ENCODE data around the gene IKZF1. TPM values are rescaled to one million over a fixed set of nuclear protein-coding genes. Genes with fewer than 3 reads are reported as not detected.

Gene IKZF1
- total RNA-seq, 8 experiments from 2014 or later, result 0.09 to 1.5 (median 0.43) TPM; not detected in 1

DNA sequence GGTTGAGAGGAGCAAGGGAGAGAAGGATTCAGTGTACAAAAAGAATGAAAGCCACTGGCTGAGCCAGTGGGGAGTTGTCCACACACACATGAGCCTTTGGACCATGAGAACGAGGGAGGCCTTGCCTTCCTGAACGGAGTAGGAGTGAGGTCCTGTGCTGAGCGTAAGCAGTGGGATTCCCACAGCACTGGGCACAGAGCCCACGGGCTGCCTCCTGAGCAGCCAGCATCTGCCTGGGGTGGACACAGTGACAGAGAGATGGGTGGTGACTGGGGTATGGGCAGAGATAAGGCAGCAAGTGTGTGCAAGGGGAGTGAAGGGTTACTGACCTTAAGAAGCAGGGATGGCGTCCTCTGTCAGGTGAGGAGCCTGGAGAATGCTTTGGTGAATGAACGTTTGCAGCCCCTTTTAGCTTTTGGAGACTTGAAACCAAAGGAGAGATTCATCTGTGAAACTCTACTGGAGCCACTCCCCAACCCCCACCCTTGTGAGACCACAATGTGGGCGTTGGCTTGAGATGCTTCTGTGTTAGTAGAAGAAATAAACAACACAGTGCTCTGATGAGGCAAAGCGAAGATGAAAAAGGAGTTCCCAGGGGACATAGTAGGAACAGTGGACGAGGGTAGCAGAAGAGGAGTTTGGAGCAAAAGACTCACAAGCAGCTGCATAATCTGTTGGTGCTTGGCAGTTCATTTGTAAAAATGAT is 89.2 kb downstream of the IKZF1 start:
- ATAC-seq (replicated peaks in 6 of 8), result peak in 1 of 8 experiments; percentile 66
- Histone ChIP-seq H3K4me3 (no peak overlapping the region), H3K27ac (no peak overlapping the region), H3K4me1 (replicated peaks in 1 of 2) (no peaks in the 10 kb centered on the region)
- 0 to 89% (median 51%) methylated on average over 1 to 9 of the region's 9 CpGs; no CpG with 5 or more reads in 2 of the 10 experiments for WGBS, 10 experiments
- in situ Hi-C loops (cut with MboI; ENCODE audit: low pct_unique_long_range_greater_than_20kb in 2 of 9, low sequenced_read_pairs in 9 of 9, unreplicated experiment in 9 of 9), result no loop called here

- in situ Hi-C loops (cut with MboI; ENCODE audit: low pct_unique_long_range_greater_than_20kb in 2 of 9, low sequenced_read_pairs in 9 of 9, unreplicated experiment in 9 of 9), result no loop called here
- WGBS, 10 experiments, result 83% methylated on average over 1 of the region's 1 CpG; no CpG with 5 or more reads in 8 of the 10 experiments
- Histone ChIP-seq H3K4me1 (replicated peaks in 1 of 2) (no peaks in the 10 kb centered on the region), H3K27ac (no peak overlapping the region), H3K4me3 (no peak overlapping the region)
- no peak for ATAC-seq (replicated peaks in 6 of 8)
These were observed 89.8 kb downstream of the IKZF1 start for GRCh38 chr7:50394315-50394714.

- in situ Hi-C loops (cut with MboI; ENCODE audit: low pct_unique_long_range_greater_than_20kb in 2 of 9, low sequenced_read_pairs in 9 of 9, unreplicated experiment in 9 of 9), result no loop called here
- WGBS, 10 experiments, result 0 to 100% (median 83%) methylated on average over 1 to 2 of the region's 2 CpGs; no CpG with 5 or more reads in 3 of the 10 experiments
- H3K4me1 ChIP-seq (replicated peaks in 1 of 2), result no peaks in the 10 kb centered on the region
- H3K27ac ChIP-seq, result no peak overlapping the region
- no peak overlapping the region for H3K4me3 ChIP-seq
- ATAC-seq (replicated peaks in 6 of 8), result no peak
These were observed 92.3 kb downstream of the IKZF1 start for GRCh38 chr7:50396856-50397255.

- in situ Hi-C loops (cut with MboI; ENCODE audit: low pct_unique_long_range_greater_than_20kb in 2 of 9, low sequenced_read_pairs in 9 of 9, unreplicated experiment in 9 of 9), result no loop called here
- ATAC-seq (replicated peaks in 6 of 8), result no peak
- Histone ChIP-seq H3K4me3 (no peak overlapping the region), H3K4me1 (replicated peaks in 1 of 2) (no peaks in the 10 kb centered on the region), H3K27ac (no peak overlapping the region)
- WGBS, 10 experiments, result 0 to 100% (median 84%) methylated on average over 1 to 2 of the region's 2 CpGs; no CpG with 5 or more reads in 4 of the 10 experiments
These were observed 92.9 kb downstream of the IKZF1 start for GRCh38 chr7:50397320-50397970.

DNA sequence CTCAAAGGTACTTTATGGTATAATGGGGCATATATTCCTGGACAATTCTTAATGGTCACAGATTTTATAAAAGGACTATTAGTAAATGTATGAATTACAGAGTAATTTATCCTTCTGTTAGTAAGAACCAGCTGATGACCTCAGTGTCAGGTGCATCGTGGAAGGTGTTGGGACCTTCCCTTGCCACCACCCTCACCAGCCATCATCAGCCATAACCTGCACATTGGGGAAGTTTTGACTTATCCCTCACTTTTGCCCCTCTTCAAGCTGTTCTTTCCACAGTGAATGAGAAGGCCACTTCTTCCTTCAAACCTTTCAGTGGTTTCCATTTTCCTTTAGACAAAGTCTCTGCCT is 93.4 kb downstream of the IKZF1 start:
- Histone ChIP-seq H3K27ac (no peak overlapping the region), H3K4me1 (replicated peaks in 1 of 2) (no peaks in the 10 kb centered on the region), H3K4me3 (no peak overlapping the region)
- WGBS, 10 experiments, result 0 to 80% (median 67%) methylated on average over 1 of the region's 1 CpG; no CpG with 5 or more reads in 7 of the 10 experiments
- in situ Hi-C loops (cut with MboI; ENCODE audit: low pct_unique_long_range_greater_than_20kb in 2 of 9, low sequenced_read_pairs in 9 of 9, unreplicated experiment in 9 of 9), result no loop called here
- no peak for ATAC-seq (replicated peaks in 6 of 8)

DNA sequence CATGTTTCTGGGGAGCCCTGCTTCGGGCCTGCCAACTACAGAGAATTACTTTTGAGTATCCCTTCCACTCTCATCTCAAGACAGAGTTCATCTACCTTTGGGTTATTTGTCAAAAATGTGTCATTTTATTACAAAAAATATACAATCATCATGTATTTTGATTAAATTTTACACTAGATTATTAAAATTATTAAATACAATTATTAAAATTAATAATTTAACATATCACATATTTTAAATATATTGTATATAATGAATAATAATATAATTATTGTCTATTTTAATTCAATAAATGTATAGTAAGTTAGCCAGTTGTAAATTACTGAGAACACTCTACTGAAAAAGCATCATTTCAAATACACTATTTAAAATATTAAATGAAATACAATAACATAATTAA is 94.7 kb downstream of the IKZF1 start:
- in situ Hi-C loops (cut with MboI; ENCODE audit: low pct_unique_long_range_greater_than_20kb in 2 of 9, low sequenced_read_pairs in 9 of 9, unreplicated experiment in 9 of 9), result no loop called here
- no peaks in the 10 kb centered on the region for H3K4me1 ChIP-seq (replicated peaks in 1 of 2)
- H3K4me3 ChIP-seq, result no peak overlapping the region
- no peak for ATAC-seq (replicated peaks in 6 of 8)
- WGBS, 10 experiments, result 0 to 100% (median 62%) methylated on average over 1 of the region's 1 CpG; no CpG with 5 or more reads in 4 of the 10 experiments
- H3K27ac ChIP-seq, result no peak overlapping the region

DNA sequence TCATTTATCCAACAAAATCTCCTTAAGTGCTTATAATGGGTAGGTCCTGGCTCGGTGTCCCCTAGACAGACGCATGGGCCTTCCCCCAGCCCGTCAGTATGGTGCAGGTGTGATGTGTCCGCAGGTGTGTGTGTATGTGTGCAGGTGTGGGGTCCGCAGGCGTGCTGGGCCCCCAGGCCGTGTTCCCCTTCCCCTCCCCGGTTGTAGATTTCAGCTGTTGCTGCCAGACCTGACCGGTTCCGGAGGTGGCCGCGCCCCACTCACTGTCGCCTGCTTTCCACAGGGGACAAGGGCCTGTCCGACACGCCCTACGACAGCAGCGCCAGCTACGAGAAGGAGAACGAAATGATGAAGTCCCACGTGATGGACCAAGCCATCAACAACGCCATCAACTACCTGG is 95.1 kb downstream of the IKZF1 start:
- no peak for ATAC-seq (replicated peaks in 6 of 8)
- 34 to 60% methylated on average over 1 to 5 of the region's 21 CpGs; no CpG with 5 or more reads in 8 of the 10 experiments for WGBS, 10 experiments
- no peak overlapping the region for H3K4me3 ChIP-seq
- no peaks in the 10 kb centered on the region for H3K4me1 ChIP-seq (replicated peaks in 1 of 2)
- in situ Hi-C loops (cut with MboI; ENCODE audit: low pct_unique_long_range_greater_than_20kb in 2 of 9, low sequenced_read_pairs in 9 of 9, unreplicated experiment in 9 of 9), result loop anchor here in 3 of 9 experiments (25.0 kb wide), 2 partner anchors 187 to 237 kb away; no protein-coding TSS in a partner anchor
- H3K27ac ChIP-seq, result no peak overlapping the region

- WGBS, 10 experiments, result 0 to 100% (median 95%) methylated on average over 3 to 17 of the region's 41 CpGs; no CpG with 5 or more reads in 4 of the 10 experiments
- Histone ChIP-seq H3K4me3 (no peak overlapping the region), H3K27ac (no peak overlapping the region), H3K4me1 (replicated peaks in 1 of 2) (no peaks in the 10 kb centered on the region)
- ATAC-seq (replicated peaks in 6 of 8), result no peak
- in situ Hi-C loops (cut with MboI; ENCODE audit: low pct_unique_long_range_greater_than_20kb in 2 of 9, low sequenced_read_pairs in 9 of 9, unreplicated experiment in 9 of 9), result loop anchor here in 3 of 9 experiments (25.0 kb wide), 2 partner anchors 188 to 238 kb away; no protein-coding TSS in a partner anchor
These were observed 95.6 kb downstream of the IKZF1 start for GRCh38 chr7:50400114-50400513.

DNA sequence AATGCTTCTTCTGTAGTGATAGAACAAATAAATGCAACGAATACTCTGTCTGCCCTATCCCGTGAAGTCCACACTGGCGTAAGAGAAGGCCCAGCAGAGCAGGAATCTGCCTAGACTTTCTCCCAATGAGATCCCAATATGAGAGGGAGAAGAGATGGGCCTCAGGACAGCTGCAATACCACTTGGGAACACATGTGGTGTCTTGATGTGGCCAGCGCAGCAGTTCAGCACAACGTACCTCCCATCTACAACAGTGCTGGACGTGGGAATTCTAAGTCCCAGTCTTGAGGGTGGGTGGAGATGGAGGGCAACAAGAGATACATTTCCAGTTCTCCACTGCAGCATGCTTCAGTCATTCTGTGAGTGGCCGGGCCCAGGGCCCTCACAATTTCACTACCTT is 99.9 kb downstream of the IKZF1 start:
- ATAC-seq (replicated peaks in 6 of 8), result peak in 1 of 8 experiments; percentile 55
- WGBS, 10 experiments, result 48 to 100% (median 77%) methylated on average over 2 to 7 of the region's 7 CpGs; no CpG with 5 or more reads in 3 of the 10 experiments
- in situ Hi-C loops (cut with MboI; ENCODE audit: low pct_unique_long_range_greater_than_20kb in 2 of 9, low sequenced_read_pairs in 9 of 9, unreplicated experiment in 9 of 9), result loop anchor here in 3 of 9 experiments (25.0 kb wide), 2 partner anchors 192 to 242 kb away; no protein-coding TSS in a partner anchor
- Histone ChIP-seq H3K27ac (no peak overlapping the region), H3K4me1 (replicated peaks in 1 of 2) (no peaks in the 10 kb centered on the region), H3K4me3 (no peak overlapping the region)

DNA sequence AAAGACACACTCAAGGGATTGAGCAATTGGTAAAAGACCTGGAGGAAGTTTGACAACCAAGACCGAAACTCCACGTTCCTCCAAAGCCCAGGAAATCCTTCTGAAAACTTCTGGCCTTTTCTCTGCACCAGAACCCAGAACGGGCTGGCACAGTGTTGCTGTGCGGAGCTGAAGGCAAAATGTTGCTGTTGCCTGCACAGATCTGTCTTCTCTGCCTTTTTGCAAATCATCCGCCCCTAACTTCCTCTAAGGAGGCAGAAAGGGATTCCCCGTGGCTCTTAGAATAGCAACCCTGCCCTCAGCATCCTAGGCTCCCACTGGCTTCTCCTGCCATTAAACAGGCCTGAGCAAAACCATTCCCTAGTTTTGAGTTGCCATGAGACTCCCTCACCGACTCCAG is 100.7 kb downstream of the IKZF1 start:
- no peaks in the 10 kb centered on the region for H3K4me1 ChIP-seq (replicated peaks in 1 of 2)

GRCh38 chr7:50406935-50407334 is 102.4 kb downstream of the IKZF1 start:
- no peak for ATAC-seq (replicated peaks in 6 of 8)
- Histone ChIP-seq H3K27ac (no peak overlapping the region), H3K4me1 (replicated peaks in 1 of 2) (no peaks in the 10 kb centered on the region), H3K4me3 (no peak overlapping the region)
- in situ Hi-C loops (cut with MboI; ENCODE audit: low pct_unique_long_range_greater_than_20kb in 2 of 9, low sequenced_read_pairs in 9 of 9, unreplicated experiment in 9 of 9), result loop anchor here in 3 of 9 experiments (25.0 kb wide), 2 partner anchors 195 to 245 kb away; no protein-coding TSS in a partner anchor
- 8 to 100% (median 72%) methylated on average over 1 to 4 of the region's 5 CpGs; no CpG with 5 or more reads in 3 of the 10 experiments for WGBS, 10 experiments

More for the DNA sequence above, 100.7 kb downstream of the IKZF1 start:
- in situ Hi-C loops (cut with MboI; ENCODE audit: low pct_unique_long_range_greater_than_20kb in 2 of 9, low sequenced_read_pairs in 9 of 9, unreplicated experiment in 9 of 9), result loop anchor here in 3 of 9 experiments (25.0 kb wide), 2 partner anchors 193 to 243 kb away; no protein-coding TSS in a partner anchor
- WGBS, 10 experiments, result 14 to 100% (median 71%) methylated on average over 1 to 6 of the region's 7 CpGs; no CpG with 5 or more reads in 2 of the 10 experiments
- no peak overlapping the region for H3K4me3 ChIP-seq
- H3K27ac ChIP-seq, result no peak overlapping the region
- ATAC-seq (replicated peaks in 6 of 8), result no peak

GRCh38 chr7:50409856-50410745 is 105.6 kb downstream of the IKZF1 start:
- ATAC-seq (replicated peaks in 6 of 8), result no peak
- Histone ChIP-seq H3K4me1 (replicated peaks in 1 of 2) (no peaks in the 10 kb centered on the region), H3K4me3 (no peak overlapping the region), H3K27ac (no peak overlapping the region)
- WGBS, 10 experiments, result 25 to 89% (median 72%) methylated on average over 1 to 10 of the region's 17 CpGs; no CpG with 5 or more reads in 2 of the 10 experiments
- in situ Hi-C loops (cut with MboI; ENCODE audit: low pct_unique_long_range_greater_than_20kb in 2 of 9, low sequenced_read_pairs in 9 of 9, unreplicated experiment in 9 of 9), result loop anchor here in 3 of 9 experiments (25.0 kb wide), 2 partner anchors 198 to 248 kb away; no protein-coding TSS in a partner anchor
